ENCODE data around the gene AIF1.

DNA sequence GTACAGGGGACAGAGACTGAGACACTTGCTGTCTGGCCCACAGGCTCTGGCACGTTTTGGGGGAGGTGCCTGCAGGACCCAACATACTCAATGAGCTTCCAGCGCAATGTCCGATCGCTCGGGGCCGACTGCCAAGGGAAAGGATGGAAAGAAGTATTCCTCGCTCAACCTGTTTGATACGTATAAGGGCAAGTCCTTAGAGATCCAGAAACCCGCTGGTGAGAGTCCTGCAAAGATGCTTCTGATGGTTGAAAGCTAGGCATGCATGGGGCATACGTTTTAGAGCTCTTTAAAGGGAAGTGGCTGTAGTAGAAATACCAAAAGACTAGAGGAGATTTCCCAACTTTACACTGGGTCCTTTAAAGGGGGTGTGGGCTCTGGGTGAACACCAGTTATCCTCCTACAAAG is 7.7 kb downstream of the AIF1 start:
- TF ChIP-seq, protein P1, sequence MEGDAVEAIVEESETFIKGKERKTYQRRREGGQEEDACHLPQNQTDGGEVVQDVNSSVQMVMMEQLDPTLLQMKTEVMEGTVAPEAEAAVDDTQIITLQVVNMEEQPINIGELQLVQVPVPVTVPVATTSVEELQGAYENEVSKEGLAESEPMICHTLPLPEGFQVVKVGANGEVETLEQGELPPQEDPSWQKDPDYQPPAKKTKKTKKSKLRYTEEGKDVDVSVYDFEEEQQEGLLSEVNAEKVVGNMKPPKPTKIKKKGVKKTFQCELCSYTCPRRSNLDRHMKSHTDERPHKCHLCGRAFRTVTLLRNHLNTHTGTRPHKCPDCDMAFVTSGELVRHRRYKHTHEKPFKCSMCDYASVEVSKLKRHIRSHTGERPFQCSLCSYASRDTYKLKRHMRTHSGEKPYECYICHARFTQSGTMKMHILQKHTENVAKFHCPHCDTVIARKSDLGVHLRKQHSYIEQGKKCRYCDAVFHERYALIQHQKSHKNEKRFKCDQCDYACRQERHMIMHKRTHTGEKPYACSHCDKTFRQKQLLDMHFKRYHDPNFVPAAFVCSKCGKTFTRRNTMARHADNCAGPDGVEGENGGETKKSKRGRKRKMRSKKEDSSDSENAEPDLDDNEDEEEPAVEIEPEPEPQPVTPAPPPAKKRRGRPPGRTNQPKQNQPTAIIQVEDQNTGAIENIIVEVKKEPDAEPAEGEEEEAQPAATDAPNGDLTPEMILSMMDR (IDR thresholded peaks at IDR 0.05 in 8 of 11, conservative IDR thresholded peaks at IDR 0.05 in 3 of 11) = no peak
- no peak for TF ChIP-seq POLR2A (IDR thresholded peaks at IDR 0.05)

Data from spleen (tissue), 7 donors.